Measurements from ENCODE around the gene SLC4A9. TPM values are rescaled to one million over a fixed set of nuclear protein-coding genes. Genes with fewer than 3 reads are reported as not detected.

The SLC4A9 gene
- total and polyA plus RNA-seq, 4 donors = not detected

GRCh38 chr5:140362875-140363630 is 3.1 kb downstream of the SLC4A9 start:
- 11% methylated on average over 29 of the region's 29 CpGs for WGBS
- peak overlapping the region in 2 of 3 donors; percentile 13 to 32 for H3K4me3 ChIP-seq (ENCODE audit: low read depth in 1 of 3, low read length in 3 of 3)

GRCh38 chr5:140363631-140364471 is 3.9 kb downstream of the SLC4A9 start:
- peak overlapping the region in 2 of 3 donors; percentile 13 to 32 for H3K4me3 ChIP-seq (ENCODE audit: low read depth in 1 of 3, low read length in 3 of 3)

More at GRCh38 chr5:140362875-140363630, 3.1 kb downstream of the SLC4A9 start:
- Histone ChIP-seq H3K27me3 (ENCODE audit: control insufficient read depth in 4 of 4, insufficient read depth in 4 of 4, low read length in 3 of 4) (no peaks in the 10 kb centered on the region), H3K4me1 (ENCODE audit: control insufficient read depth in 4 of 4, insufficient read depth in 4 of 4, low read length in 3 of 4) (peaks cover 2 to 9% (median 4%) of the 10 kb centered on the region in 4 donors), H3K9me3 (ENCODE audit: control insufficient read depth in 4 of 4, low read length in 3 of 4) (no peaks in the 10 kb centered on the region), H3K36me3 (ENCODE audit: control insufficient read depth in 4 of 4, insufficient read depth in 3 of 4, low read depth in 1 of 4, low read length in 3 of 4) (no peaks in the 10 kb centered on the region), H3K9ac (ENCODE audit: low read depth in 1 of 2, low read length in 2 of 2) (no peak overlapping the region), H3K27ac (ENCODE audit: low read depth in 1 of 2, low read length in 2 of 2) (no peak overlapping the region)
- TF ChIP-seq SP1 (IDR thresholded peaks at IDR 0.05) = peak; percentile 45
- peak; percentile 75 to 88 for TF ChIP-seq RAD21 (IDR thresholded peaks at IDR 0.05)
- TF ChIP-seq HNF4G (IDR thresholded peaks at IDR 0.05) = no peak
- no peak for TF ChIP-seq EGR1 (IDR thresholded peaks at IDR 0.05; ENCODE audit: low read depth in 2 of 2)
- no peak for TF ChIP-seq MAX (IDR thresholded peaks at IDR 0.05)
- peak; percentile 43 to 86 for TF ChIP-seq RXRA (IDR thresholded peaks at IDR 0.05)
- no peak for TF ChIP-seq FOXA2 (IDR thresholded peaks at IDR 0.05)
- peak; percentile 18 to 54 for TF ChIP-seq HNF4A (conservative IDR thresholded peaks at IDR 0.05)
- TF ChIP-seq CTCF (IDR thresholded peaks at IDR 0.05; ENCODE audit: low read depth, low read length, missing input control) = peak; percentile 91
- no peak for TF ChIP-seq NR2F2 (IDR thresholded peaks at IDR 0.05)
- peak; percentile 88 for DNase-seq (ENCODE audit: low spot score)

More at GRCh38 chr5:140363631-140364471, 3.9 kb downstream of the SLC4A9 start:
- Histone ChIP-seq H3K9ac (ENCODE audit: low read depth in 1 of 2, low read length in 2 of 2) (no peak overlapping the region), H3K36me3 (ENCODE audit: control insufficient read depth in 4 of 4, insufficient read depth in 3 of 4, low read depth in 1 of 4, low read length in 3 of 4) (no peaks in the 10 kb centered on the region), H3K9me3 (ENCODE audit: control insufficient read depth in 4 of 4, low read length in 3 of 4) (no peaks in the 10 kb centered on the region), H3K27me3 (ENCODE audit: control insufficient read depth in 4 of 4, insufficient read depth in 4 of 4, low read length in 3 of 4) (no peaks in the 10 kb centered on the region), H3K4me1 (ENCODE audit: control insufficient read depth in 4 of 4, insufficient read depth in 4 of 4, low read length in 3 of 4) (peaks cover 2 to 9% (median 4%) of the 10 kb centered on the region in 4 donors), H3K27ac (ENCODE audit: low read depth in 1 of 2, low read length in 2 of 2) (no peak overlapping the region)
- no peak for TF ChIP-seq FOXA1 (IDR thresholded peaks at IDR 0.05)
- no peak for TF ChIP-seq GABPA (IDR thresholded peaks at IDR 0.05 in 1 of 2, conservative IDR thresholded peaks at IDR 0.05 in 1 of 2)
- no peak for TF ChIP-seq YY1 (IDR thresholded peaks at IDR 0.05)
- no peak for TF ChIP-seq TAF1 (conservative IDR thresholded peaks at IDR 0.05)
- TF ChIP-seq SP1 (IDR thresholded peaks at IDR 0.05) = no peak
- no peak for TF ChIP-seq RXRA (IDR thresholded peaks at IDR 0.05)
- TF ChIP-seq EGR1 (IDR thresholded peaks at IDR 0.05; ENCODE audit: low read depth in 2 of 2) = no peak
- no peak for TF ChIP-seq ZBTB33 (IDR thresholded peaks at IDR 0.05)
- no peak for TF ChIP-seq ATF3 (IDR thresholded peaks at IDR 0.05)
- no peak for TF ChIP-seq NR2F2 (IDR thresholded peaks at IDR 0.05)
- no peak for TF ChIP-seq HNF4G (IDR thresholded peaks at IDR 0.05)
- TF ChIP-seq RAD21 (IDR thresholded peaks at IDR 0.05) = no peak
- TF ChIP-seq FOXA2 (IDR thresholded peaks at IDR 0.05) = no peak
- TF ChIP-seq REST (IDR thresholded peaks at IDR 0.05) = no peak
- TF ChIP-seq JUND (IDR thresholded peaks at IDR 0.05) = no peak
- no peak for DNase-seq (ENCODE audit: low spot score)
- 66% methylated on average over 20 of the region's 20 CpGs for WGBS
